HG02885 (cell line): ENCODE results near the gene RALGAPA2.

Experiments used
- ATAC-seq: cut with Tn5 transposase; IDR thresholded peaks from one replicate; pipeline ENCODE4 v1.9.1; 2021; ENCODE audit warnings: mild to moderate bottlenecking; ENCODE audit not compliant: unreplicated experiment, poor library complexity

RALGAPA2 gene

GRCh38 chr20:20417876-20418676 is 294.4 kb downstream of the RALGAPA2 start:
- ATAC-seq, result no peak

DNA sequence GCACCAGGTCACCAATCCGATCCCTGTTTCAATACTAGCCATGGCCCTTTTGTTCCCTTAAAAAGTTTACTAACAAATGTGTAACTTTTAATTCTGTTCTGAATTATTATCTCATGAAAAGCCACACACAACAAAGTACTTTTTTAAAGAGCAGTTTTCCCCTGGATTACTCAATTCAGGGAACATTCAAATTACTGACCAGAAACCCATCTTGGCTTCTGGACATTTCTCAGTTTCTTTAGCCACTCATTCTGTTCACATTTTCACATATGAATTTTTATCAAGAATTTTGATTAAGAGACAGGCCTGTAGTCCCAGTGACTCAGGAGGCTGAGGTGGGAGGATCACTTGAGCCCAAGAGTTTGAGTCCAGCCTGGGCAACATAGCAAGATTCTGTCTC is 297.1 kb downstream of the RALGAPA2 start:
- ATAC-seq, result no peak

DNA sequence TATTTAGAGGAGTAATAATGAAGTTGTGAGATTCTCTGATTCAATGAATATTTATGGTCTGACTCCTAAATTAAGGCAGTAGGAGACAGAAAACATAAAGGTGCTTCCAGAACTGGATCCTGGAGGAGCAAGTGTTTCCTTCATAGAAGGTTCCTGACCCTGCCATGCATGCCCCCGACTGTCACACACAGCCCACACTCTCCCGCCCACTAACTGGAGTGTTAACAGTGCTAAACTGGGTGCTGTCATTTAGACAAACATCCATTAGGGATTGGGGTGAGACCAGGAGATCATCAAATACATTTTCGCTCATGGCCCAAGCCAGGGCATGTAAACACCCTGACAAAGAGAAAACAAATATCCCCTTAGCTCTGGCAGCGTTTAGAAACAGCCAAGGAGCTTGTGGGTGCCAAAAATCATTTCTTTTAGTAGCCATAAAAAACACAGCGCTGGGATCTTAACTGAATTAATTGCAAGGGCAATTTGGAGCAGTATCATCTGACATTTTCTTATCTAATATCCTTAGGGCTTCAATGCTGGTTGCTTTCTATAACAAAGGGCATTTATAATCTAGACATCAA is 297.7 kb downstream of the RALGAPA2 start:
- no peak for ATAC-seq

DNA sequence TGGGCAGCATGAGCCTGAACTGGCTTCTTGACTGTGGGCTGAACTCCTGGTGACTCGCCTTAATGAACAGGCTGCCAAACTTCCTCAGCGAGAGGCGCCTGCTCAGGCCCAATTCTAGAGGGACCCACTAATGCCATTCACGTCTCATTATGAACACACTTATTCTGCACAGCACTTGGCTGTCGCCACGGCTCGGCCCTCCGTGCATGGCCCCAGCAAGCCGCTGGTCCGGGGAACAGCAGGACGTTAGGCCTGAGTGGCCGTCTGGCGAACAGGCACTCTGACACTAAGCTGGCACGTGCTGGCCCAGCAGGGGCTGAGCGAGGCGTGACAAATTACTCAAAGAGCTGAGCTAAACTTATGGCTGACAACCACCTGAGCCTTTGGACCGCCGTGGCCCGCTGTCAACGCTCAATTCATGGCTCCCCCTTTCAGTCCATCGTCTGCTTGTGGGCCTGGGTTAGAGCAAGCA is 298.6 kb downstream of the RALGAPA2 start:
- no peak for ATAC-seq

GRCh38 chr20:20412750-20413149 is 299.7 kb downstream of the RALGAPA2 start:
- no peak for ATAC-seq

DNA sequence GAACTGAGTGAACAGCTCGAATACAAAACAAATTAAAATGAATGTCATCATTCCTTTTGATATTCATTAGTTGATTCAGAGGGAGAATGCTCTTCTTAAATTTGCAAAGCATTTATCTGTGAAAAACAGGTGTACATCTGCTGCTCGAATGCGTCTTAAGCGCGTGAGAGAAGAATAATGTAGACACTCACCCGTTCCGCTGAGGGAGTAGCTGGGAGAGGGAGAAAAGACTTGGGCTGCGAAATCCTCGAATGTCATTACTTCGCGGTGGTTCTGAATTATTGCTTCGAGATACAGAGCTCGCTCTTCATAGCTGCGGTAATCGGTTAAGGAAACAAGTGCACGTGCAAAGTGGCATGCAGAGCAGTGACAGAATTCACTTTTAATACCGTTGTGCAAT is 300.6 kb downstream of the RALGAPA2 start:
- no peak for ATAC-seq

- no peak for ATAC-seq
Observed at GRCh38 chr20:20411402-20411801, 301.0 kb downstream of the RALGAPA2 start.

GRCh38 chr20:20410678-20411077 is 301.8 kb downstream of the RALGAPA2 start:
- no peak for ATAC-seq

DNA sequence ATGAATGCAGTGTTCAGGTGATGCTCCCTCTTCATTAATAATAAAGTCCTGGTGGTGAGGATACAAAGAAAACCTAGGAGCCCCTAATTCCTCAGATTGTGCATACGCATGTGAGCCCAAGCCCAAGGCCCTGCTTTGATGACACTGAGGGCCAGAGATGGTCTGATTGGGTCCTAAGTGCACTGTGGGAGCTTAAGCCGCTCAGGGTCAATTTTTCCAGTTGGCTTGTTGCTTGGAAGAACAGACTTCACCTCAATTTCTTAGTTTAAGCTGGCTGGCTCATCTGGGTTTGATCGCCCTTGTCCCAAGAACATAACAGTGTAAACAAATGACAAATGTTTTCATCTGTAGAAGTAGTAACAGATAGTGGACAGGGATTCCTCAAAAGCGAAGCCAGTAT is 303.1 kb downstream of the RALGAPA2 start:
- ATAC-seq, result no peak

DNA sequence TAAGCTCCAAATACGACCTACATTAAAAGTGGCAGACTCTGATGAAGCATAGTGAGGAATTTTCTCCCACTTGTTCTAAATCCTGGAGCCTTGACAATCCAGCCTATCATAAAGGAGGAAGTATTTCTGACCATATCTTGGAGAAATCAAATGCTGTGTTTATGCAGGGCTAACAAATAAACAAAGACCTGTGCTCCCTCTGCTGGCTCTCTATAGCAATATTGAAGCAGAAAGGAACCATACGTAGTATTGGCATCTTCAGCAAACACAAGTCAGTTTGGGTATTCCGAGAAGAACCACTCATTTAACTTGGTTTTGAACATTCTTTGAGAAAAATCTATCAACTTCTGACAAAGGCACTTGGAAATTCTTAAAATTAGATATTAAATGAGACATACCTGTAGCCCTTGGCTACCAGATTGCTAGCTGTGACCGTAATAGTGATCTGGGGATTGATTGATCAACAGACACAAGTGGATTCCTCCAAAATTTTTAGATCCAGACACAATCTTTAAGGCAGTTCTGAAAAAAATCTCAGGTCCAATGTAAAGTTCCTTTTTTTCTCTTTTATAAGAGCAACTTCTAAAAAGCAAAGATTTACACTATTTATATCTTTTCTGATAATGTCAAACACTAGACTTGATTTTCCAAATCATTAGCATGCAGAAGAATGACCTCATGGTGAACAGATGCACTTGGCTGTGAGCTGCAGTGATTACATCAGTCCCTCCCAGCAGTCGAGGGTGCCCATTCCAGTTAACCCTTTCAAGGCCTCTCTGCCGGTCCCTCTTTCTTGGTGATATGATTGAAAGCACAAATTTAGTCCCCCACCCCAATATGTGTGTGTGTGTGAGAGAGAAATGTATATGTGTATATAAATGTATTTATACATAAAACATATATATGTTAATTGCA is 304.3 kb downstream of the RALGAPA2 start:
- no peak for ATAC-seq

DNA sequence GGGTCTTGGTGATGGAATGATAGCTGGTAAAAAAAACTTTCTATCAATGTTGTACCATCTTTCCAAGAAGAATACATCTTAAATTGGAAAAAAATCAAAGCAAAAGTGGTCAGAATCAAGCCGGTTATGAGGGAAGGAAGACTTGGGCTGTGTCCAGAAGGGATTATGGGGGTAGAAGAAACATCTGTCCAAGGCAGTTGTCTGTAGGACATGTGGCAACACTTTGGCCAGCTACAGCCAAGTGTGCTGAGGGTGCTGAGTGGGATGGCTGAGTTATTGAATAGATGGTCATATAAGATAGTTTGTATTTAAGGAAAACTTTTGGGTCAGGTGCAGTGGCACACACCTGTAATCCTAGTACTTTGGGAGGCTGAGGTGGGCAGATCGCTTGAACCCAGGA is 306.1 kb downstream of the RALGAPA2 start:
- ATAC-seq, result no peak

GRCh38 chr20:20405623-20406022 is 306.8 kb downstream of the RALGAPA2 start:
- ATAC-seq, result no peak

DNA sequence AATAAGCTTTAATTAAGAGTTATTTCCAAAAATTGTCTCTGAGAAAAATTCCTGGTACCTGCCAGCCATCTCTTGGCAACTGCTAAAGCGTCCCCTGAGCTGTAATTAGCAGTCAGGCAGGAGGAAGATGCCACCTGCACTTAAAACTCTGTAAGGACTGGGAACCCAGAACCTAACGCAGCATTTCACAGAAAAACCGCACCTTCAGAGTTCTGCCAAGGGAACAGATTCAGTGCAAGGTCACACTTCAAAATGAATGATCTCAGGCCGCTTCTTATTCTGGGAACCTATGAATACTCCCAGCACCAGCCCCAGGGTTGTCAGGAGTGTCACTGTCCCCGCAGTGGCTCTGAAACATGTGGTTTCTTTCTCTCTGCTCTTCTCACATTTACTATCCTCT is 307.8 kb downstream of the RALGAPA2 start:
- no peak for ATAC-seq

DNA sequence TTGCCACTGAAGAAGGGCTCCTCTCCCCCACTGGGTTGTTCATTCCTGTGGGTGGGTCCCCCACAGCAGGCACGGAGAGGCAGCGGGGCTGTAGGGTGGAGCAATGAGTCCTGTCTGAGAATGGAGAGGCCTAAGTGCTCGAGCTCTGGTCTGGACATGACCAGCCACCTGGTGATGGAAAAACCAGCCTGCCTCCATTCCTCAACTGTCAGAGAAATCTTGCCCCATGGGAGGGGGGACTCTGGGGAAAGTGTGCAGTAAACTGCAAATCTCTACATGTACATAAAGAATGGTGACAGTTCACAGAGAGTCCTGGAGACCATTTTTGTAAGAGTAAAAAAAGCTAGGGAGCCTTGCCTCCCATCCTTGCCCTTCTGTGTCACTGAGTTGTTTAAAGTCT is 310.5 kb downstream of the RALGAPA2 start:
- ATAC-seq, result no peak

DNA sequence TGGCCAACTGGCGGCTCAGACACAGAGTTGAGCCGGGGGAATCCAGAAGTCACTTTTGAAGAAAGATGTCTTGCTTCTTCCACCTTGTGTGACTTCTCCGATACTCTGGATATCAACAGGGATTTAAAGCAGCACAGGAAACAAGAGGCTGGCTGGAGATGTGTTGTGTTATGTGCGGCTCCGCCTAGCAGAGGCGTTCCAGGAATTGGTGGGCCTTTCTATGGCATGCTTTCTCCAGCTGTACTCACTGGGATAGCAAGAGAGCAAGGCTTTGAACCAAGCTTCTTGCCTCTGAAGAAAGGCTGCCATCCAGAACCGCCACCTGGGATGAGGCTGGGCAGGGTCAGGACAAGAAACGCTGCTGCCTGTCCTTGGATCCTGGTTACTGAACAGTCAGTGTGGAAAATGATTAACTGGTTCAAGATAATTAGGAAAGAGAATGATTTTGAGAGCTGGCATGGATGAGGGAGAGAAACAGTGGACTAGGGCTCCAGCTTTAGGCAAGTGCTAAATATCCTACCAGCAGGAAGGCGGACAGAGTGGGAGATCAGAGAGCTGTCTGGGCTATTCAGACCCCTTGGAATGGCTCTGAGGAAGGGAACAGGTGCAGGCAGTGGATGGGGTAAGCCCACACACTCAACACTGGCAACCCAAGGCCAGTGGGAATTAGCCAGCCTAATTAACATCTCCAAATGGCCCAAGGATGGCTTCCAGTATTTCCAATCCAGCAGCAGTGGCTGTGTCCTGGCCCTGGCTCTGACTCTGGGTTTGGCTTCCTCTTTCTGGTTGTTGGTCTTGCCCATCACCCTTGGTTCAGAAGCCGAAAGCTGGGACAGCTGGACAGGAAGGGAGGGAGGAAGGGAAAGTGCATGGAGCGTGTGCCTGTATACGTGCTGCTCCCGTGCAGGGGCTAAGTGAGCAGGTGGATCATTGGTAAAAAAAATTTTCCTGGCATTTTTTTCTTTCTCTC is 312.6 kb downstream of the RALGAPA2 start:
- ATAC-seq, result no peak

- ATAC-seq, result no peak
Observed at GRCh38 chr20:20398123-20398522, 314.3 kb downstream of the RALGAPA2 start.

- no peak for ATAC-seq
Observed at GRCh38 chr20:20396794-20397193, 315.6 kb downstream of the RALGAPA2 start.

DNA sequence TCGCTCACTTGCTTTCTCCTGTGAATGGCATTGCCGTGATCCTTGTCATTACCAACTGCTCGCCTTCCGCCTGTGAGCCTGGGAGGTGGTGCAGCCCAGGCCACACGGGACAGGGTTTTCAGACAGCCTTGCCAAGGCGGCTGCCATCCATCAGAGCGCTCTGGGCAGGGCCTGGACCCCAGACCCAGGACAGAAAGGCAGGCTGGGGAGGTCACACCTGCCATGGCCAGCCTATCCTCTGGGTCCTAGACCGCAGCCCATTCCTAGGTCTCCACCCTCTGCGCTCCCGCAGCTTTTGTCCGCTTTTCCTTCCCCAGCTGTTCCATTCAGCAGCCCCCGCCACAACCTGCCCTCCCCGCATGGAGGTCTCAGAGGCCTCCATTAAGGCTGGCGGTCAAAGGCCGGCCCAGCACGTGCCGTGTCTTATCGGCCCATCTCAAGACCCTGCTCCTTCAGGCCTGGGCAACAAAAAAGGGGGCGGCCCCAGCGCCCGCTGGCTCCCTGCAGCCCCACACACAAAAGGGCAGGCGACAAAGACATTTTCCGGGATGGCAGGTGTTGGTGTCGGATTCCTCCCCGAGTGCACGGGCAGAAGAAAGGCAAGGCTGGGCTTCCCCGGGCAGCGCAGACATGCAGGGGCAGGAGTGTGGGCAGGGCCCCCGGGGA is 316.4 kb downstream of the RALGAPA2 start:
- ATAC-seq, result no peak

- ATAC-seq, result no peak
Observed at GRCh38 chr20:20395087-20395486, 317.4 kb downstream of the RALGAPA2 start.
